COLO668 (cell line): ENCODE measurements around the gene CAMK1D.

Experiments used
- DNase-seq: peaks from one replicate; lab custom pipeline; 2025; ENCODE audit not compliant: unreplicated experiment; lab: John Stamatoyannopoulos, UW

CAMK1D gene

GRCh38 chr10:12644380-12645144 is 295.2 kb downstream of the CAMK1D start:
- DNase-seq = no peak

GRCh38 chr10:12645449-12645848 is 296.1 kb downstream of the CAMK1D start:
- DNase-seq = no peak

- DNase-seq = no peak
Measured at GRCh38 chr10:12649012-12649584, 299.8 kb downstream of the CAMK1D start.

- DNase-seq = no peak
Measured at GRCh38 chr10:12650122-12650521, 300.8 kb downstream of the CAMK1D start.

GRCh38 chr10:12650538-12651298 is 301.4 kb downstream of the CAMK1D start:
- DNase-seq = no peak

- DNase-seq = no peak
Measured at GRCh38 chr10:12655940-12656339, 306.6 kb downstream of the CAMK1D start.

GRCh38 chr10:12656518-12657142 is 307.3 kb downstream of the CAMK1D start:
- no peak for DNase-seq

- no peak for DNase-seq
Measured at GRCh38 chr10:12657489-12657888, 308.1 kb downstream of the CAMK1D start.

GRCh38 chr10:12658526-12658925 is 309.2 kb downstream of the CAMK1D start:
- no peak for DNase-seq

GRCh38 chr10:12659706-12660105 is 310.4 kb downstream of the CAMK1D start:
- DNase-seq = no peak

GRCh38 chr10:12660812-12661211 is 311.5 kb downstream of the CAMK1D start:
- no peak for DNase-seq

GRCh38 chr10:12661671-12662070 is 312.3 kb downstream of the CAMK1D start:
- DNase-seq = no peak

- DNase-seq = no peak
Measured at GRCh38 chr10:12663863-12664262, 314.5 kb downstream of the CAMK1D start.

GRCh38 chr10:12665501-12665900 is 316.2 kb downstream of the CAMK1D start:
- DNase-seq = no peak

GRCh38 chr10:12667052-12667451 is 317.7 kb downstream of the CAMK1D start:
- DNase-seq = no peak

- no peak for DNase-seq
Measured at GRCh38 chr10:12668634-12669033, 319.3 kb downstream of the CAMK1D start.

- no peak for DNase-seq
Measured at GRCh38 chr10:12670004-12670403, 320.7 kb downstream of the CAMK1D start.

GRCh38 chr10:12675186-12675585 is 325.8 kb downstream of the CAMK1D start:
- DNase-seq = no peak

- DNase-seq = no peak
Measured at GRCh38 chr10:12679636-12680035, 330.3 kb downstream of the CAMK1D start.

GRCh38 chr10:12681252-12681651 is 331.9 kb downstream of the CAMK1D start:
- no peak for DNase-seq

- DNase-seq = no peak
Measured at GRCh38 chr10:12684784-12685183, 335.4 kb downstream of the CAMK1D start.
